Choroid plexus epithelial cell (primary cell): ENCODE measurements around the gene PNPLA7.
A peak's percentile ranks its signal among the peaks of the same experiment; 100 is the strongest.
"Not testable (repeated sequence)": the region's sequence is repeated elsewhere in the genome, so short reads cannot be mapped to it uniquely, and the experiment has no call there.

Experiments used
- DNase-seq: peaks from one replicate; pipeline ENCODE4 v3.0.0-alpha.2; 2010; ENCODE audit warnings: low read depth
- H3K4me3 ChIP-seq: 2 replicates; pipeline ENCODE4 v1.5.1; 2011; ENCODE audit warnings: low read depth, mild to moderate bottlenecking, control low read depth, low read length, moderate library complexity
- CTCF ChIP-seq: conservative IDR thresholded peaks from 2 replicates; pipeline ENCODE4 v1.5.1; 2011; ENCODE audit warnings: low read depth, mild to moderate bottlenecking, control low read depth, inconsistent platforms, low read length, moderate library complexity

Gene PNPLA7

DNA sequence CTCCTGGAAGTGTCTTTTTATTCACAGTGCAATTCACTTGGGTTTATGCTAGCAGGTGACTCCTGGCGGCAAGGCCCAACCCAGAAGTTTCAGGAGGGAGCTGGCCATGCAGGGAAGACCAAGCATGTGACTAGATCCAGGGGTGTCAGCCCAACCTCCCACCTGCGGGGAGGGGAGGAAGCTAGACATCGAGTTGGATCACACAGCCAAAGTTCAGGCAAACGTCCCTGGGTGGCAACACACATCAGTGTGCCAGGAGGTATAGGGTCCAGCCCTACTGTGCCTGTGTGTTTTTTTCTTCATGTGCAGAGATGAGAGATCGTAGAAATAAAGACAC is 25.3 kb downstream of the PNPLA7 start:
- no peak for DNase-seq
- H3K4me3 ChIP-seq, result no peak overlapping the region
- TF ChIP-seq CTCF, result no peak

- H3K4me3 ChIP-seq, result no peak overlapping the region
- no peak for DNase-seq
- no peak for TF ChIP-seq CTCF
Observed at GRCh38 chr9:137524161-137524980, 25.8 kb downstream of the PNPLA7 start.

- DNase-seq, result no peak
- TF ChIP-seq CTCF, result no peak
Observed at GRCh38 chr9:137522746-137523455, 27.3 kb downstream of the PNPLA7 start.

GRCh38 chr9:137521405-137521985 is 28.7 kb downstream of the PNPLA7 start:
- H3K4me3 ChIP-seq, result no peak overlapping the region
- DNase-seq, result no peak
- no peak for TF ChIP-seq CTCF

More at GRCh38 chr9:137522746-137523455, 27.3 kb downstream of the PNPLA7 start:
- no peak overlapping the region for H3K4me3 ChIP-seq

GRCh38 chr9:137520614-137521404 is 29.4 kb downstream of the PNPLA7 start:
- DNase-seq, result no peak
- no peak overlapping the region for H3K4me3 ChIP-seq
- TF ChIP-seq CTCF, result no peak

- no peak for DNase-seq
- no peak overlapping the region for H3K4me3 ChIP-seq
- no peak for TF ChIP-seq CTCF
Observed at GRCh38 chr9:137519553-137519952, 30.6 kb downstream of the PNPLA7 start.

DNA sequence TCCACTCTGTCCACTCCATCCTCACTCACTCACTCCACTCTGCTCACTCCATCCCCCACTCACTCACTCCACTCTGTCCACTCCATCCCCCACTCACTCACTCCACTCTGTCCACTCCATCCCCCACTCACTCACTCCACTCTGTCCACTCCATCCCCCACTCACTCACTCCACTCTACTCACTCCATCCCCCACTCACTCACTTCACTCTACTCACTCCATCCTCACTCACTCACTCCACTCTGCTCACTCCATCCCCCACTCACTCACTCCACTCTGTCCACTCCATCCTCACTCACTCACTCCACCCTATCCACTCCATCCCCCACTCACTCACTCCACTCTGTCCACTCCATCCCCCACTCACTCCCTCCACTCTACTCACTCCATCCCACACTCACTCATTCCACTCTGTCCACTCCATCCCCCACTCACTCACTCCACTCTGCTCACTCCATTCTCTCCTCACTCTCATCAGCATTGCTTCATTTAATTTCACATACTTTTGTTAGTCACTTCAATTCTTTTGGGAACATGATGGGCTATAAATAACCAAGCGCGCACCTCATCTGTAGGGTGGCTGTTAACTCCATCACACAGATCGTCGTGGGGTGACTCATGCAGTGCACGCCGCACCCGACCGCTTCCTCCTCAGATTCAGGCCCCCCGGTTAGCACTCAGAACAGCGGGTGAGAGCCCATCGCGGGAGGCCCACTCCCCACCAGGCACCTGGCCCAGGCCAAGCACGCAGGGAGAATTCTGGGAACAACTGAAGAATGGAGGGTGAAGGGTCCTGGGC is 31.3 kb downstream of the PNPLA7 start:
- not testable (repeated sequence) for H3K4me3 ChIP-seq
- DNase-seq, result peak; percentile 26
